GM10266 (cell line): Measurements from ENCODE around the gene KAT8.
"Not testable (repeated sequence)": the region's sequence is repeated elsewhere in the genome, so short reads cannot be mapped to it uniquely, and the experiment has no call there.

ENCODE experiments used
- DNase-seq: peaks from one replicate; pipeline ENCODE4 v3.0.0; 2012; ENCODE audit errors: extremely low spot score
- CTCF ChIP-seq: IDR thresholded peaks from 2 replicates; pipeline ENCODE4 v1.5.1; 2012; ENCODE audit warnings: mild to moderate bottlenecking, low read depth; ENCODE audit not compliant: control insufficient read depth, insufficient read depth; ENCODE audit errors: missing control alignments

Gene KAT8

GRCh38 chr16:31145398-31145990, 28.0 kb downstream of the KAT8 start:
- TF ChIP-seq CTCF, result no peak
- DNase-seq, result no peak

GRCh38 chr16:31147574-31147973, 30.1 kb downstream of the KAT8 start:
- DNase-seq, result no peak

GRCh38 chr16:31148281-31148728, 30.8 kb downstream of the KAT8 start:
- TF ChIP-seq CTCF, result no peak
- no peak for DNase-seq

More at GRCh38 chr16:31147574-31147973, 30.1 kb downstream of the KAT8 start:
- no peak for TF ChIP-seq CTCF

GRCh38 chr16:31148896-31149295, 31.4 kb downstream of the KAT8 start:
- TF ChIP-seq CTCF, result no peak
- DNase-seq, result no peak

GRCh38 chr16:31149332-31149731, 31.9 kb downstream of the KAT8 start:
- no peak for DNase-seq
- no peak for TF ChIP-seq CTCF

- TF ChIP-seq CTCF, result no peak
- DNase-seq, result no peak
Measured at GRCh38 chr16:31149894-31150890, 32.7 kb downstream of the KAT8 start, which contains the start of gene PRSS36. TSS of gene PRSS36 (minus strand) at chr16:31150066. CDS start at chr16:31150035, 31 bp downstream.

- DNase-seq, result not testable (repeated sequence)
Measured at GRCh38 chr16:31150976-31151375, 33.5 kb downstream of the KAT8 start.
